Measurements from ENCODE around the gene CYP51A1.

DNA sequence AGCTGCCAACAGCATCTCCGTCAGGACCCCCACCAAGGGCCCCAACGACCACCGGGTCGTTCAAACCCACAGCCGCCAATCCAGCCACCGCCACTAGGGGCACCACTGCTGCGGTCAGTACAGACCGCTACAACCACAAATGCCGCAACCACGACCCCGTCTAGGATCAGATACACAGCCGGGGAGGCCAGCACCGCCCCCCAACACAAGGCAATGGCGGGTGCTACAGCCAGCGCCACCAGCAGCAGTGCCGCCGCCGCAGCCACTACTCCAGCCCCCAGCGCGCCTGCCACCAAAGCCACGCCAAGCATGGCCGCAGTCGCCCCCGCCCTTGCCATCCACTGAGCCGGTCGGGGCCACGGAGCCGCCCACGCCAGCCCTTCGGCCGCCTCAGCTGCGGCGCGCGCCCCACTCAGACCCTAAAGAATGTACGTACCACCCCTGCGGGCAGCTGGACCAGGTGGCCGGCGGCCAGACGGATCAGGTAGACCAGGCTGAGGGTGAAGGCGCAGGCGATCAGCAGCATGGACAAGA is 473 bp downstream of the CYP51A1 start:
- TF ChIP-seq, protein P1, sequence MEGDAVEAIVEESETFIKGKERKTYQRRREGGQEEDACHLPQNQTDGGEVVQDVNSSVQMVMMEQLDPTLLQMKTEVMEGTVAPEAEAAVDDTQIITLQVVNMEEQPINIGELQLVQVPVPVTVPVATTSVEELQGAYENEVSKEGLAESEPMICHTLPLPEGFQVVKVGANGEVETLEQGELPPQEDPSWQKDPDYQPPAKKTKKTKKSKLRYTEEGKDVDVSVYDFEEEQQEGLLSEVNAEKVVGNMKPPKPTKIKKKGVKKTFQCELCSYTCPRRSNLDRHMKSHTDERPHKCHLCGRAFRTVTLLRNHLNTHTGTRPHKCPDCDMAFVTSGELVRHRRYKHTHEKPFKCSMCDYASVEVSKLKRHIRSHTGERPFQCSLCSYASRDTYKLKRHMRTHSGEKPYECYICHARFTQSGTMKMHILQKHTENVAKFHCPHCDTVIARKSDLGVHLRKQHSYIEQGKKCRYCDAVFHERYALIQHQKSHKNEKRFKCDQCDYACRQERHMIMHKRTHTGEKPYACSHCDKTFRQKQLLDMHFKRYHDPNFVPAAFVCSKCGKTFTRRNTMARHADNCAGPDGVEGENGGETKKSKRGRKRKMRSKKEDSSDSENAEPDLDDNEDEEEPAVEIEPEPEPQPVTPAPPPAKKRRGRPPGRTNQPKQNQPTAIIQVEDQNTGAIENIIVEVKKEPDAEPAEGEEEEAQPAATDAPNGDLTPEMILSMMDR (conservative IDR thresholded peaks at IDR 0.05) = peak; percentile 91
- TF ChIP-seq EZH2 (IDR thresholded peaks at IDR 0.05; ENCODE audit: low read depth) = no peak
